Rectal smooth muscle tissue (tissue), 1 donor: ENCODE results near the gene WNT3A.

Experiments used
- H3K27ac ChIP-seq: one replicate; pipeline ENCODE4 v1.7.0; 2013; ENCODE audit warnings: low read depth, low read length, inconsistent platforms
- H3K27me3 ChIP-seq: one replicate; pipeline ENCODE4 v1.7.0; 2013; ENCODE audit warnings: low read length; ENCODE audit not compliant: control insufficient read depth, insufficient read depth
- H3K36me3 ChIP-seq: one replicate; pipeline ENCODE4 v1.7.0; 2013; ENCODE audit warnings: low read length; ENCODE audit not compliant: control insufficient read depth, insufficient read depth
- H3K4me1 ChIP-seq: one replicate; pipeline ENCODE4 v1.7.0; 2013; ENCODE audit warnings: low read length; ENCODE audit not compliant: control insufficient read depth, insufficient read depth
- H3K4me3 ChIP-seq: one replicate; pipeline ENCODE4 v1.7.0; 2013; ENCODE audit warnings: low read length
- H3K9ac ChIP-seq: one replicate; pipeline ENCODE4 v1.7.0; 2013; ENCODE audit warnings: low read length

Gene WNT3A

DNA sequence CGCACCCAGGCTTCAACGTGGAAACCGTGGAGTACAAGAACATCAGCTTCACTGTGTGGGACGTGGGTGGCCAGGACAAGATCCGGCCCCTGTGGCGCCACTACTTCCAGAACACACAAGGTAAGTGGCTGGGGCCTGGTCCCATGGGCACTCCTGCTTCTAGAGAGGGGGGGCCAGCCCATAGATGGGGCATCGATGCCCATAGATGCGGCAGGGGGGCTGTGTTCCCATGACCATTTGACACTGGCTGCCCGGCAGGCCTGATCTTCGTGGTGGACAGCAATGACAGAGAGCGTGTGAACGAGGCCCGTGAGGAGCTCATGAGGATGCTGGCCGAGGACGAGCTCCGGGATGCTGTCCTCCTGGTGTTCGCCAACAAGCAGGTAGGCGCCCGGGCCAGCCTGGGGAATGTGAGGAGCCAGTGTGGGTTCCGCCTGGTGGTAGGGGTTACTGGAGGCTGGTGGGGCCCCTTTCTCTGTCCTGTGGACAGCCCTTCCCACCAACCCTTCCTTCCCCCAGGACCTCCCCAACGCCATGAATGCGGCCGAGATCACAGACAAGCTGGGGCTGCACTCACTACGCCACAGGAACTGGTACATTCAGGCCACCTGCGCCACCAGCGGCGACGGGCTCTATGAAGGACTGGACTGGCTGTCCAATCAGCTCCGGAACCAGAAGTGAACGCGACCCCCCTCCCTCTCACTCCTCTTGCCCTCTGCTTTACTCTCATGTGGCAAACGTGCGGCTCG lies 90.7 kb downstream of the WNT3A start:
- H3K27me3 ChIP-seq = no peaks in the 10 kb centered on the region
- H3K36me3 ChIP-seq = peaks cover 33% of the 10 kb centered on the region
- no peak overlapping the region for H3K27ac ChIP-seq
- no peak overlapping the region for H3K4me3 ChIP-seq
- H3K4me1 ChIP-seq = no peaks in the 10 kb centered on the region
- H3K9ac ChIP-seq = no peak overlapping the region

DNA sequence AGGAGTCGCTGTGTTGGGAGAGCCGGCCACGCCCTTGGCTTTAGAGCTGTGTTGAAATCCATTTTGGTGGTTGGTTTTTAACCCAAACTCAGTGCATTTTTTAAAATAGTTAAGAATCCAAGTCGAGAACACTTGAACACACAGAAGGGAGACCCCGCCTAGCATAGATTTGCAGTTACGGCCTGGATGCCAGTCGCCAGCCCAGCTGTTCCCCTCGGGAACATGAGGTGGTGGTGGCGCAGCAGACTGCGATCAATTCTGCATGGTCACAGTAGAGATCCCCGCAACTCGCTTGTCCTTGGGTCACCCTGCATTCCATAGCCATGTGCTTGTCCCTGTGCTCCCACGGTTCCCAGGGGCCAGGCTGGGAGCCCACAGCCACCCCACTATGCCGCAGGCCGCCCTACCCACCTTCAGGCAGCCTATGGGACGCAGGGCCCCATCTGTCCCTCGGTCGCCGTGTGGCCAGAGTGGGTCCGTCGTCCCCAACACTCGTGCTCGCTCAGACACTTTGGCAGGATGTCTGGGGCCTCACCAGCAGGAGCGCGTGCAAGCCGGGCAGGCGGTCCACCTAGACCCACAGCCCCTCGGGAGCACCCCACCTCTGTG lies 91.6 kb downstream of the WNT3A start:
- H3K27ac ChIP-seq = no peak overlapping the region
- H3K4me1 ChIP-seq = no peaks in the 10 kb centered on the region
- peaks cover 30% of the 10 kb centered on the region for H3K36me3 ChIP-seq
- no peak overlapping the region for H3K4me3 ChIP-seq
- H3K27me3 ChIP-seq = no peaks in the 10 kb centered on the region
- H3K9ac ChIP-seq = no peak overlapping the region

DNA sequence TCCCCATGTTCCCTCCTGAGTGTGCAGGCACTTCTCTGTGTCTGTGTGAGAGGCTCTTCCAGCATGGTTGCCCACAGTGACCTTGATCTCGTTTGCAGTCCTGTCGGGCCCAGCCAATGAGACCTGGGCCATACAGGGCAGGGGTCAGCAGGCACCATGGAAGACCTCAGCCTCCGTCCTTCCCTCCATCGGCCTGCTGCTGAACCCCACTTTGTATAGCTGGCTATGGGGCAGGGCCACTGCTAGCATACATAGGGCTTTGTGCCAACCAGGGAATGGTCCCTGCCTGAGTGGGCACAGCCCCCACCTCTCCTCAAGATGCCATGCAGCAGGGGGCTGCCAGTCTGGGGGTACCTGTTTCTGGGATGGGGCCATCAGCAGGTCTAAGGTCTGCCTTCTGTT lies 92.5 kb downstream of the WNT3A start:
- Histone ChIP-seq H3K4me1 (peaks cover 3% of the 10 kb centered on the region), H3K36me3 (peaks cover 30% of the 10 kb centered on the region), H3K9ac (no peak overlapping the region)

DNA sequence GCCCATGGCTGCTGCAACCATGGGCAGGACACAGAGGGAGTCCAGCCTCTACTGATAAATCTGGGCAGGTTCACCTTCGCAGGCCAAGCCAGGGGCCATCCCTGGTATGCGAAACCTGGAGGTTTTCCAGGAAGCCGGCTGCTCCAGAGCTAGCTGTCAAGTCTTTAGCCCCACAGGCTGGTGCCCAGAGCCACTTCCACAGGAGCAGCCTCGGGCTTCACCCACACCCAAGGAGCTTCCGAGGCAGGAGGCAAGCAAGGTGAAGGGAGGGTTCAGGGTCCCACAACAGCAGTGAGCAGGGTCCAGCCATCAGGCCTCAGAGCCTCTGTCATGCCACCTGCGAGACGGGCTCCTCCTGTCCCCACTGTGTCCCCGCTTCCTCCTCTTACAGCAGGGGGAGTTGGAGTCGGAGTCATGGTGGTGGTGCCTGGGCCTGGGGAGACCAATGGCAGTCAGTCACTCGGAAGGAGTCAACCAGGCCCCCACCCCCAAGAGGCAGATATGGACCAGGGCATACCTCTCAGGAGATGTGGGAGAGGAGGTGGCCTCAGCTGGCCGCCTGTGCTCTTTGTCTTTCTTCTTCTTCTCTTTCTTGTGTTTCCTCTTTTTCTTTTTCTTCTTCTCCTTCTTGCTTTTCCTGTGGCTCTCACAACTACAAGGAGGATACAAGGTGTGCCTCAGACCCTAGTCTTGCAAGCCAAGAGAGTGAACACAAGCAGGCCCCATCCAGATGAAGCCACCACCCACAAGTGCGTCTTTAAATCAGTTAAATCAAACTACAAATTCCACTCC lies 94.2 kb downstream of the WNT3A start:
- no peak overlapping the region for H3K27ac ChIP-seq
- no peaks in the 10 kb centered on the region for H3K27me3 ChIP-seq
- peaks cover 30% of the 10 kb centered on the region for H3K36me3 ChIP-seq
- peaks cover 3% of the 10 kb centered on the region for H3K4me1 ChIP-seq
- H3K9ac ChIP-seq = no peak overlapping the region
- peak overlapping the region; percentile 91 for H3K4me3 ChIP-seq

More for the DNA sequence above, 92.5 kb downstream of the WNT3A start:
- H3K27me3 ChIP-seq = no peaks in the 10 kb centered on the region
- H3K4me3 ChIP-seq = no peak overlapping the region
- H3K27ac ChIP-seq = no peak overlapping the region

DNA sequence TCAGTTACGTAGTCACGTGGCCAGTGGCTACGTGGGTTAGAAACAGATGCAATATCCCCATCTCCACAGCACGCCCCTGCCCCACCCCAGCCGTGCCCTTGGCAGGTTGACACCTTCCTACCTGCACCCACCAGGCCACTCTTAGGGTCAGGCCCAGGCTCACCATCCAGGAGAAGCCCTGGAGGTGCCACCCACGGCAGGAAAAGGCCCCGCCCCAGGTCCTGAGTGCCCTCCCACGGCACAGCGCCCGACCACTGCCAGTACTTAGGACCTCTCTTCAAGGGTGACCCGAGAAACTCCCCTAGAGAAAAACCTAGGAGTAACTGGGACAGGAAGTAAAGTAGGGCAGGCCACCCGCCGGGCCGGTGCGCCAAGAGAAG lies 94.8 kb downstream of the WNT3A start:
- Histone ChIP-seq H3K9ac (no peak overlapping the region), H3K36me3 (peaks cover 33% of the 10 kb centered on the region), H3K27me3 (no peaks in the 10 kb centered on the region), H3K27ac (no peak overlapping the region), H3K4me3 (peak overlapping the region; percentile 91), H3K4me1 (peaks cover 3% of the 10 kb centered on the region)

DNA sequence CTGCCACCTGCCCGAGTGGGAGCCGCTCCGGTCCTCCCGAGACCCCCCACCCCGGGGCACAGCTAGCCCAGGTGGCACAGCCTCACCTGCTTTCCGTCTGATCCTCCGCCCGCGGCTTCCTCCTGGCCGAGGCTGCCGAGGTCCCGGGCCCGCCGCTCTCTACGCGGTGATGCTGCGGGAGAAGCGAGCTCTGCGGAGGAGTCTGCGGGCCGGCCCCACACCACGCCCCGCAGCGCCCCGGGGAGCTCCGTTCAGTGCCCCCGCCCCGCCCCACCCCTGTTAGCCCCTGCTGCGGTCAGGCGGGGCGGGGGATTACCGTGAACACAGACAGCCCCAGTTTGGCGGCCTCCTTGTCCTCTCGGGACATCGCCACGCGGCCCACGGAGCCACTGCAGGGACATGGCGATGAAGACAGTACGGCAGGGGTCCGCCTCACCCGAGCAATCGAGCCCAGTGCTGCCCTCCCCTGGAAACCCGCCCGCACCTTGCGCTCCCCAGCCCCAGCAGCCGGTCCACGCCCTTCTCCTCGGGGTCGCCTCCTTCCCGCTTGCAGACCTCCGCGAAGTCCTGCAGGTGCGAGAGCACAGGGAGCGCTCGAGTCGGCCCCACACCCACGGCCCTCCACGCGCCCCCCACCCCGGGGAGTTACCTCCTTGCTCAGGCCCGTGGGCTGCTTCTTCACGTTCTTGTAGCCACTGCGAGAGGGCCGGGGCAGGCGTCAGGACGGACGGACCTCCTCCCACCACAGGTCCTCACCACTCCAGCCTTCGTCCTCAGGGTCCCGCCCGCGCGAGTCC lies 95.4 kb downstream of the WNT3A start:
- no peaks in the 10 kb centered on the region for H3K27me3 ChIP-seq
- peak overlapping the region; percentile 91 for H3K4me3 ChIP-seq
- H3K4me1 ChIP-seq = peaks cover 3% of the 10 kb centered on the region
- H3K27ac ChIP-seq = peak overlapping the region; percentile 90
- peak overlapping the region; percentile 13 for H3K9ac ChIP-seq
- peaks cover 28% of the 10 kb centered on the region for H3K36me3 ChIP-seq

DNA sequence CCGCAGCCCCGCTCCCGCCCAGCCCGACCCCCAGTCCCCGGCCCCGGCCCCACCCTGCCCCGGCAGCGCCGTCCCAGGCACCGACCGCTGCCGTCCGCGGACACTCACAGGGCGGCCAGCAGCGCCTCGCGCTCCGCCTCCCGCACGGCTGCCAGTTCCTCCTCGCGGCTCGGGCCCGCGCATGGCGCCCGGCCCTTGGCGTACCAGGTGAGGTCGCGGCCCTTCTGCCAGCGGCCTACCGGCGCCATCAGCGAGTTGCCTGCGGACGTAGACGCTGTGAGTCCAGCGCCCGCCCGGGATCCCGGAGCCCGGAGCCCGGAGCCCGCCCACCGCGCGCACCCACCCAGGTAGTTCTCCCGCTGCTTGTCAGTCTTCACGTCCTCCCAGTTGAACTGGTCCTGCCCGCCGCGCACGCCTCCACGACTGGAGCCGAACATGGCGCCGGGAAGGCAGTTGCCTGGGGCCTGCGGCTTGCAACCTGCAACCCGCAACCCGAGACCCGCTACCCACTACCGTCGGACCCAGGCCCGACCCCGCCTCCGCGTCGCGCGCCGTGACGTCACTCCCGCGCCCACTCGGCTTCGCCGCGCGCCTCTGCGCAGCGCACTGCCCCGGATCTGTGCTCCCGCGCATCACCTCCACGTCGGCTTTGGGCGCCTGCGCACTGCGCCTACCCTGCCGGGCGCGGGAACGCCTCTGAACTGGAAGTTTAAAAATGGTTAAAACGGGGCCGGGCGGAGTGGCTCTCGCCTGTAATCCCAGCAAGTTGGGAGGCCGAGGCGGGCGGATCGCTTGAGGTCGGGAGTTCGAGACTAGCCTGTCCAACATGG lies 96.2 kb downstream of the WNT3A start, which contains the start of gene C1orf35:
Gene C1orf35 (minus strand): TSS at position 535 of the 830 bp plus-strand sequence. CDS start 98 bp downstream, at position 437.
- peak within 1 kb of the TSS; percentile 91 for H3K4me3 ChIP-seq
- peaks cover 3% of the 10 kb centered on the region for H3K4me1 ChIP-seq
- H3K27ac ChIP-seq = peak within 1 kb of the TSS; percentile 90
- peaks cover 25% of the 10 kb centered on the region for H3K36me3 ChIP-seq
- peak within 1 kb of the TSS; percentile 77 for H3K9ac ChIP-seq
- no peaks in the 10 kb centered on the region for H3K27me3 ChIP-seq

DNA sequence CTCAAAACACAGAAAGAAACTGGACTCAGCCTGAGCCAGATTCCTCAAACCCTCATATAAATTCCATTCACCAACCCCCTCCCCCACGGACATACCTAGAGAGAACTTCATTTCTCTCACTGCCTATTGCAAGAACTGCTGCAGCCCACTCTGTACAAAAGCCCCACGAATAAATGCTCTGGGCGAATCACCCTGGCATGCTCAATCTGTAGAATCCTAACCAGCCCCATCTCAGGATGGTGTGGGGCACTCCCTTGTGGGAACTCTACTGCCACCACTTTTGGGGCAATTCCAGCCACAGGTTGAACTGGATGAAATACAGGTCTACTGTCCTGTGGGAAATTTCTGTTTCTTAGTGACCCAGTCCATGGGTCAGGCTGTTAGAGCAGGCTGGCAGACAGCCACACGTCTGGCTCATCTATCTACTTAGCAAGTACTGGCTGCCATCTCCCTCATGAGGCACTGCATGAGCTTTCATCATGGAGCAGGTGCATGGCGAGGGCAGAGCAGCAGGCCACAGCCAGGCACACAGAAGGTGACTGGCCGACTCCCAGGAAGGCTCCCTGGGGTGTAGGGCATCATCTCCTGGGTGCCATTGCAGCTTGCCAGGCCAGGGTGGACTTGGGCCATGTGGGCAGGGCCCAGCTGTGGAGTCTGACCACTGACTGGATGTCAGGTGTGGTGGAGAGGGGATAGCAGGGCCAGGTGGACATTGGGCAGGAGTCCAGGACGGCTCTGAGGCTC lies 97.9 kb downstream of the WNT3A start:
- Histone ChIP-seq H3K4me1 (peaks cover 8% of the 10 kb centered on the region), H3K4me3 (no peak overlapping the region), H3K36me3 (peaks cover 12% of the 10 kb centered on the region), H3K27ac (peak overlapping the region; percentile 19), H3K27me3 (no peaks in the 10 kb centered on the region), H3K9ac (no peak overlapping the region)

DNA sequence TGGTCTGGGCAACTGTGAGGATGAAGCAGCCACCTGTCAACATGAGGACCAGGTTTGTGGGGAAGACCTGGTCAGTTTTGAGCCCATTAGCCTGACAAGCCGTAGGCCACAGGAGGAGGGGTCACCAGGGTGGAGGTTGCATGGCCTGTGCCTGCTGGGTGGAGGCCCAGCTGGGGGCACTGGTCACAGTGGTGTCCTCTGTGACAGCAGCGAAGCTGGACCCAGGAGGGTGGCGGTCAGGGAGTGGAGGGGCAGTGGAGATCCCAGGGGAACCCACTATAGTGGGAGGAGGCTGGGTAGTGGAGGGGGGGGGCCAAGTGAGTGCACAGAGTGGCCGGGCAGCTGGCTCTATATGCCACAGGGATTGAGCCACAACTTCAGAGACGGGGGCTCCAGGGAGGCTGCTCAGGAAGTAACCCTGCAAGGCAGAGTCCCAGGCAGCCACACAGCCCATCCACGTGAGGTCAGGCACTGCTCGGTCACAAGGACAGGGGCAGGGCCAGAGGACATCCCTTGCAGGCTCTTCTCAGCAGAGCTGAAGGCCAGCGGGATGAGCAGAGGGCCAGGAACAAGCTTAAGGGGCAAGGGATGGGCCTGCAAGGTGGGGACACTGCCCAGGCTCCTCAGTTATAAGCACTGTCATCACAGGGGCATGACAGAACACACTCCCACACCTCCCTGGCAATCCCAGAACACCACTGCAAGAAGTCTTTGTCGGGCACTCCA lies 98.6 kb downstream of the WNT3A start:
- peaks cover 8% of the 10 kb centered on the region for H3K4me1 ChIP-seq
- H3K27ac ChIP-seq = no peak overlapping the region
- peaks cover 8% of the 10 kb centered on the region for H3K36me3 ChIP-seq
- H3K4me3 ChIP-seq = no peak overlapping the region
- H3K9ac ChIP-seq = no peak overlapping the region
- H3K27me3 ChIP-seq = no peaks in the 10 kb centered on the region

DNA sequence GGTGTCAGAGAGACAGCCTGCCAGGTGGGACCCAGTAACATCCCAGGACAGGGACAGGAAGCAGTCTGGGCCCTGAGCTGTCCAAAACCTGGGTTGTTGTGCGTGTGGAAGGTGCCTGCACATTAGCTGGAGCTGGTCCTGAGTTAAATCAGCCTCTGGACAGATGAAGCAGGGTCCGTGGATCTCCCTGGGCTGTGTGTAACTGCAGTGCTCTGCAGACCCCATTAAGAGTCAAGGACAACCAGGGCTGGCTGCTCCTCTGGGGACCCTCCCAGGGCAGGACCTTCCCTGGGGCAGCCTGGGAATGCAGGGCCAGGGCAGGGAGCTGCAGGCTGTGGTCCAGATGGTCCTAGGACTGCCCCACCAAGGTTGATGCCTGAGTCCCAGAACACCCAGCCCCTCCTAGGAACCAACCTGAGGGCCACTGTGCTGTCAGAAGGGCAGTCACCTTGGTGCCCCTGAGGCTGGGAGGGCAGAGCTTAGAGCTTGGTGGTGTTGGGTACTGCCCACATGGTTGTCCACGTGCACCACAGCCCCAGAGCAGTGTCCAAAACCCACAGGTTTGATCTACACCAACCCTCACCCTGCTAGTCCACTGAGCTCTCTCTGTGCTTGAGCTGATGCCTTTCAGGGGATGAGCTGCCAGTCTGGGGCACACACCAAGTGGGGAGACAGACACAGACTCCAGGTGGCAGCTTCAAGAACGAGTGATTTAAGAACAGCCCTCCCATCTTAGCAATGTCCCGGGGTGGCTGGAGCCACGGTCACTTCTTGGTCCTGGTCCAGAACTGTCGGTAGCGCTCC lies 99.4 kb downstream of the WNT3A start:
- Histone ChIP-seq H3K4me3 (no peak overlapping the region), H3K27ac (no peak overlapping the region), H3K9ac (no peak overlapping the region), H3K36me3 (peaks cover 8% of the 10 kb centered on the region), H3K4me1 (peaks cover 8% of the 10 kb centered on the region), H3K27me3 (no peaks in the 10 kb centered on the region)
